HL-60 (cell line): ENCODE measurements around the gene CHCHD1.

Source experiments
- DNase-seq, 2 experiments: peaks; one replicate each; pipeline ENCODE4 v3.0.0-alpha.2; 2010 to 2020; ENCODE audit warnings: low read depth in 1 of 2, low spot score in 1 of 2
- H3K27ac ChIP-seq: fragments of 250-450 bp; sonication (Bioruptor Pico); replicated peaks from 2 replicates; pipeline ENCODE4 v1.5.1; 2020; ENCODE audit warnings: mild to moderate bottlenecking, moderate library complexity
- H3K27me3 ChIP-seq: fragments of 250-450 bp; sonication (Bioruptor Pico); 2 replicates; pipeline ENCODE4 v1.5.1; 2021; ENCODE audit warnings: mild to moderate bottlenecking, moderate library complexity; ENCODE audit not compliant: insufficient read depth, poor library complexity, severe bottlenecking
- H3K4me3 ChIP-seq: replicated peaks from 2 replicates; pipeline ENCODE4 v1.5.1; 2011; ENCODE audit warnings: mild to moderate bottlenecking, control low read depth, low read length; ENCODE audit not compliant: insufficient read depth
- GABPA ChIP-seq: IDR thresholded peaks from 2 replicates; pipeline ENCODE4 v1.6.1; 2012; ENCODE audit warnings: low read depth
- POLR2AphosphoS5 ChIP-seq: IDR thresholded peaks from 2 replicates; pipeline ENCODE4 v1.6.1; 2012; ENCODE audit warnings: low read depth
- REST ChIP-seq: IDR thresholded peaks from 2 replicates; pipeline ENCODE4 v1.6.1; 2012; ENCODE audit warnings: low read depth; ENCODE audit not compliant: insufficient replicate concordance
- SPI1 ChIP-seq: IDR thresholded peaks from 2 replicates; pipeline ENCODE4 v1.6.1; 2012; ENCODE audit warnings: low read depth, mild to moderate bottlenecking, borderline replicate concordance
- TF ChIP-seq, protein P1 (sequence below): IDR thresholded peaks from one replicate; pipeline ENCODE4 v1.5.1; 2011; ENCODE audit warnings: low read length, control low read depth, inconsistent platforms; ENCODE audit not compliant: insufficient read depth

CHCHD1 gene

GRCh38 chr10:73814896-73815718 lies 33.3 kb downstream of the CHCHD1 start:
- no peak overlapping the region for H3K4me3 ChIP-seq
- H3K27me3 ChIP-seq, result no peaks in the 10 kb centered on the region
- no peak for TF ChIP-seq REST
- H3K27ac ChIP-seq, result peak overlapping the region; percentile 19; the same call in 1 of the 2 replicates
- DNase-seq, result no peak

GRCh38 chr10:73815719-73816030 lies 33.8 kb downstream of the CHCHD1 start:
- H3K4me3 ChIP-seq, result no peak overlapping the region
- no peak for DNase-seq
- TF ChIP-seq REST (no peak), SPI1 (no peak), GABPA (no peak), POLR2AphosphoS5 (no peak)
- TF ChIP-seq, protein P1, sequence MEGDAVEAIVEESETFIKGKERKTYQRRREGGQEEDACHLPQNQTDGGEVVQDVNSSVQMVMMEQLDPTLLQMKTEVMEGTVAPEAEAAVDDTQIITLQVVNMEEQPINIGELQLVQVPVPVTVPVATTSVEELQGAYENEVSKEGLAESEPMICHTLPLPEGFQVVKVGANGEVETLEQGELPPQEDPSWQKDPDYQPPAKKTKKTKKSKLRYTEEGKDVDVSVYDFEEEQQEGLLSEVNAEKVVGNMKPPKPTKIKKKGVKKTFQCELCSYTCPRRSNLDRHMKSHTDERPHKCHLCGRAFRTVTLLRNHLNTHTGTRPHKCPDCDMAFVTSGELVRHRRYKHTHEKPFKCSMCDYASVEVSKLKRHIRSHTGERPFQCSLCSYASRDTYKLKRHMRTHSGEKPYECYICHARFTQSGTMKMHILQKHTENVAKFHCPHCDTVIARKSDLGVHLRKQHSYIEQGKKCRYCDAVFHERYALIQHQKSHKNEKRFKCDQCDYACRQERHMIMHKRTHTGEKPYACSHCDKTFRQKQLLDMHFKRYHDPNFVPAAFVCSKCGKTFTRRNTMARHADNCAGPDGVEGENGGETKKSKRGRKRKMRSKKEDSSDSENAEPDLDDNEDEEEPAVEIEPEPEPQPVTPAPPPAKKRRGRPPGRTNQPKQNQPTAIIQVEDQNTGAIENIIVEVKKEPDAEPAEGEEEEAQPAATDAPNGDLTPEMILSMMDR, result no peak
- no peaks in the 10 kb centered on the region for H3K27me3 ChIP-seq
- H3K27ac ChIP-seq, result peak overlapping the region; percentile 19; the same call in 1 of the 2 replicates

DNA sequence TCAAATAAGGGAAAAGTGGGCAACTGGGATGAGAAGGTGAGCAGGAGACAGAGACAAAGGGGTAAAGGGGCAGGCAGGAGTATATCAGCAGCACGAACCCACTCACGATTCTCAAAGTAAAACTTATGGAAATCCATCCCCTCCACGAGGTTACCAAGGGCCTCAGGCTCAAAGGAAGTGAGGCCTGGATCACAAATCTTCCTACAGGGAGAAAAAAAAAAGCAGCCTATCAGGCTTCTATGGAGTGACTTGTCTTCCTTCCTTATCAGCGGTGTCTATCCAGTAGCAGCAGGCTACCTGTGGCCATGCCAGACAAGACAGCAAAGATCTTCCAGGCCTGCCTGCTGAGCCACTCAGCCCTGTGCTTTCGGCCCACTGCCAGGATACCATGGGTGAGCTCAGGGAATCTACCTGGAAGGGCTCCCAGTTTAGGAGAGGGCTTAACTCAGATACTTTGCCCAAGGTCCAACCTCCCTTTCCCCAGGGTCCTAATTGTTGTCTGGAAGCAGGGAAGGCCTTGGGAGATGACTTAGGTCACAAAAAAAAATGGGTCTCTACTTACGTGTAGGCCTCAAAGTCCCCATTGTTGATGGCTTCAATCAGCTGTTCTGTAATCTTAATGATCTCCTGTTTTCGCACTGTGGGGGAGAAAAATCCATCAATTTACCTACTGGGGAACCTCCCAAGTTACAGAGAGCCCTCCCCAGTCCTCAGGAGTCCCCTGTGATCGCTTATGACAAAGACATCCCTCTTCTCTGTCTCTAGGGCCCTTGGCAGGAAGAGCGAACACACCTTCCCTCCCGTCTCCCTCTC lies 35.3 kb downstream of the CHCHD1 start:
- Histone ChIP-seq H3K27ac (peak overlapping the region; percentile 63), H3K4me3 (no peak overlapping the region), H3K27me3 (no peaks in the 10 kb centered on the region)
- peak in 1 of 2 experiments; percentile 20 for DNase-seq
- TF ChIP-seq POLR2AphosphoS5 (no peak), REST (no peak), GABPA (no peak), SPI1 (no peak)
- TF ChIP-seq, protein P1, result no peak
